Psoas muscle (tissue), 8 donors: ENCODE results near the gene CCN5. TPM values are rescaled to one million over a fixed set of nuclear protein-coding genes. Genes with fewer than 3 reads are reported as not detected.

ENCODE experiments used
- ATAC-seq, 4 donors: fragments of 200-7000 bp; cut with Tn5 transposase; one replicate each; pipeline ENCODE4 v1.9.1; 2020; ENCODE audit warnings: moderate library complexity in 3 of 4, mild to moderate bottlenecking in 2 of 4
- DNase-seq, 2 donors: peaks; one replicate each; pipeline ENCODE4 v3.0.0-alpha.2; 2020
- H3K27ac ChIP-seq: fragments of 200-600 bp; one replicate; pipeline ENCODE4 v1.8.0; 2022
- H3K27me3 ChIP-seq, 3 donors: fragments of 200-600 bp in 1 of 3; one replicate each; pipeline versions ENCODE4 v1.6.1 to v1.8.0; 2013 to 2022; ENCODE audit warnings: low read length in 2 of 3, mild to moderate bottlenecking in 2 of 3, moderate library complexity in 1 of 3; ENCODE audit not compliant: insufficient read depth in 3 of 3
- H3K36me3 ChIP-seq, 2 donors: fragments of 200-600 bp in 1 of 2; one replicate each; pipeline versions ENCODE4 v1.6.1 to v1.8.0; 2013 to 2022; ENCODE audit warnings: low read depth in 1 of 2, mild to moderate bottlenecking in 1 of 2, moderate library complexity in 1 of 2; ENCODE audit not compliant: insufficient read depth in 1 of 2
- H3K4me1 ChIP-seq: fragments of 200-600 bp; one replicate; pipeline ENCODE4 v1.8.0; 2022
- H3K4me3 ChIP-seq: fragments of 200-600 bp; one replicate; pipeline ENCODE4 v1.8.0; 2022; ENCODE audit warnings: mild to moderate bottlenecking
- H3K9me3 ChIP-seq: fragments of 200-600 bp; one replicate; pipeline ENCODE4 v1.8.0; 2022
- WGBS, 3 donors: extraction: QIAGEN DNeasy Blood & Tissue Kit; methylation state at CpG; one replicate each; pipeline versions ENCODE4 v1.1.6 to v1.1.7; 2013; 5-methylcytosine and 5-hydroxymethylcytosine counted together
- intact Hi-C, 2 donors: fragments of 100-400 bp; cut with DNase I; formaldehyde crosslinking; loops; one replicate each; pipeline versions ENCODE4 v1.11.0 to v1.14.2; 2022
- polyA plus RNA-seq, 3 donors: library from polyadenylated mRNA; stranded (reverse); fragments of 200-250 nt; gene quantifications; one replicate each; pipeline ENCODE4 v1.2.3, GENCODE V29; 2013
- total RNA-seq, 4 donors: library from RNA; stranded (reverse); fragmentation: NEBNext Ultra II Directional in 2 of 4; extraction: Animal tissue kit (Norgen Biotek cat#: 25700) in 2 of 4; gene quantifications; one replicate each; pipeline versions ENCODE4 v1.2.1 to v1.2.4, GENCODE V29; 2021 to 2023
- TF ChIP-seq, protein P1 (sequence below): fragments of 200-600 bp; IDR thresholded peaks from one replicate; pipeline ENCODE4 v1.8.0; 2022; ENCODE audit warnings: antibody characterized with exemption
- donor health status: healthy with polysubstance abuse.
- donor health status: DM: no; HTN: no; CAD: no; lungs with moderate emphysema.
- donor health status: Bipolar disorder and iron deficiency.
- donor health status: healthy.
- donor health status: DM: yes; HTN: yes; CAD: no.
- donor health status: DM: no; HTN: no; CAD: no.
- donor health status: DM: no; HTN: no; CAD: no.
- donor health status: DM: yes; HTN: yes; CAD: no.

CCN5 gene
- total and polyA plus RNA-seq, 7 donors, result 3.3 to 20.9 (median 9.6) TPM

- peaks cover 30% of the 10 kb centered on the region for H3K4me1 ChIP-seq
- intact Hi-C loops, result no loop called here
These were observed 23.4 kb upstream of the CCN5 start for GRCh38 chr20:44691424-44692423.

DNA sequence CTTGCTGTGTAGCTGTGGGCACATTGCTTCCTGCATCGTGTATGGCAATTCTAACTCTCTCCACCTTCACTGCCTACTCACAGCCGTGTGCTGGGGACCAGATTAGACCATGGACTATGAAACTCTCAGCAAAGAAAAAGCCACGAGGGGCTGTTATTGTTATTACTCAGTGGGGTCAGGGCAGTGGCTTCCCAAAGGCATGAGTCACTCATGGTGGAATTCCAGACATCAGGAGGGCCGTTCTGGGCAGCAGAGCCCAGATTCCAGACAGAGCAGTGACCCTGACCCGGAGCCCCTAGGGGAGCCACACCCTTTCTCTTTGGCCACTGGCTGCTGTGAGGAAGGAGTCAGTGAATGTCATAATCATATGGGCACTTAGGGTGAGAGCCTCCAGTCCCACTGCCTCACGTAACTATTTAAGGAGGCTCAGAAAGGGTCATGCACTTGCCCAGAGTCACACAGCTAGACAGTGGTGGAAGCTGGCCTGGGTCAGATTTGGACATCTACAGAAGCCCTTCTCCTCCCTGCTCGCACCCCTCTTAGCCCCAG lies 22.2 kb upstream of the CCN5 start:
- H3K27ac ChIP-seq, result peak overlapping the region; percentile 67
- ATAC-seq, result peak; percentile 70 to 84 (median 80)

More at GRCh38 chr20:44691424-44692423, 23.4 kb upstream of the CCN5 start:
- peak; percentile 80 to 88 for DNase-seq
- ATAC-seq, result peak; percentile 68 to 84 (median 80)
- TF ChIP-seq, protein P1, sequence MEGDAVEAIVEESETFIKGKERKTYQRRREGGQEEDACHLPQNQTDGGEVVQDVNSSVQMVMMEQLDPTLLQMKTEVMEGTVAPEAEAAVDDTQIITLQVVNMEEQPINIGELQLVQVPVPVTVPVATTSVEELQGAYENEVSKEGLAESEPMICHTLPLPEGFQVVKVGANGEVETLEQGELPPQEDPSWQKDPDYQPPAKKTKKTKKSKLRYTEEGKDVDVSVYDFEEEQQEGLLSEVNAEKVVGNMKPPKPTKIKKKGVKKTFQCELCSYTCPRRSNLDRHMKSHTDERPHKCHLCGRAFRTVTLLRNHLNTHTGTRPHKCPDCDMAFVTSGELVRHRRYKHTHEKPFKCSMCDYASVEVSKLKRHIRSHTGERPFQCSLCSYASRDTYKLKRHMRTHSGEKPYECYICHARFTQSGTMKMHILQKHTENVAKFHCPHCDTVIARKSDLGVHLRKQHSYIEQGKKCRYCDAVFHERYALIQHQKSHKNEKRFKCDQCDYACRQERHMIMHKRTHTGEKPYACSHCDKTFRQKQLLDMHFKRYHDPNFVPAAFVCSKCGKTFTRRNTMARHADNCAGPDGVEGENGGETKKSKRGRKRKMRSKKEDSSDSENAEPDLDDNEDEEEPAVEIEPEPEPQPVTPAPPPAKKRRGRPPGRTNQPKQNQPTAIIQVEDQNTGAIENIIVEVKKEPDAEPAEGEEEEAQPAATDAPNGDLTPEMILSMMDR, result no peak
- Histone ChIP-seq H3K27ac (peak overlapping the region; percentile 67), H3K4me3 (no peak overlapping the region), H3K36me3 (no peaks in the 10 kb centered on the region), H3K9me3 (no peaks in the 10 kb centered on the region), H3K27me3 (no peaks in the 10 kb centered on the region)
- 30 to 45% (median 41%) methylated on average over 7 of the region's 7 CpGs for WGBS, 3 donors

DNA sequence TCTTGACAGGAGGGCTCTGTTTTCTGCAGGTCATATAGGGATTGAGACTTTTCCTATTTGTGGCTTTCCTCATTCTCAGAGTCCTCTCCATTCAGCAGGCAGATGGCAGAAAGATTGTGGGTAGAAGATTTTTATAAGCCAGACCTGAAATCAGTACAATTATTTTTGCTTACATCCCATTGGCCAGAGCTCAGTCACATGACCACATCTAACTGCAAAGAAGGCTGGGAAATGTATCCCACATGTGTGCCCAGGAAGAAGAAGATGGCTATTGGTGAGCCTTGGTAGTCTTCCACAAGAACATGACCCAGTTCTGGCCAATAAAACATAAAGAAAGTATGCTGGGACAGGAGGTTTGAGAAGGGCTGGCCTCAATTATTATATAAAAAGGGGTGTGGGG lies 21.5 kb upstream of the CCN5 start:
- peaks cover 30% of the 10 kb centered on the region for H3K4me1 ChIP-seq
- intact Hi-C loops, result no loop called here
- DNase-seq (no peak), ATAC-seq (no peak)
- H3K9me3 ChIP-seq, result no peaks in the 10 kb centered on the region
- TF ChIP-seq, protein P1, result no peak
- H3K27ac ChIP-seq, result peak overlapping the region; percentile 67
- no peaks in the 10 kb centered on the region for H3K27me3 ChIP-seq
- no peaks in the 10 kb centered on the region for H3K36me3 ChIP-seq
- H3K4me3 ChIP-seq, result no peak overlapping the region

More for the DNA sequence above, 22.2 kb upstream of the CCN5 start:
- 19 to 26% (median 24%) methylated on average over 7 of the region's 7 CpGs for WGBS, 3 donors
- H3K4me3 ChIP-seq, result no peak overlapping the region
- intact Hi-C loops, result no loop called here
- TF ChIP-seq, protein P1, result no peak
- H3K9me3 ChIP-seq, result no peaks in the 10 kb centered on the region
- H3K4me1 ChIP-seq, result peaks cover 30% of the 10 kb centered on the region
- no peaks in the 10 kb centered on the region for H3K36me3 ChIP-seq
- DNase-seq, result peak; percentile 86 to 90
- H3K27me3 ChIP-seq, result no peaks in the 10 kb centered on the region

GRCh38 chr20:44694159-44694558 lies 21.0 kb upstream of the CCN5 start:
- no peaks in the 10 kb centered on the region for H3K36me3 ChIP-seq
- H3K27me3 ChIP-seq, result no peaks in the 10 kb centered on the region
- no peak overlapping the region for H3K4me3 ChIP-seq
- 77 to 82% (median 81%) methylated on average over 4 of the region's 4 CpGs for WGBS, 3 donors
- peaks cover 30% of the 10 kb centered on the region for H3K4me1 ChIP-seq
- no peaks in the 10 kb centered on the region for H3K9me3 ChIP-seq
- intact Hi-C loops, result no loop called here
- H3K27ac ChIP-seq, result peak overlapping the region; percentile 53
- ATAC-seq (no peak), DNase-seq (no peak)
- TF ChIP-seq, protein P1, result no peak
